Kidney glomerular epithelial cell (primary cell): ENCODE results near the gene ACADVL.

Source experiments
- DNase-seq: peaks from one replicate; lab custom pipeline; 2025; lab: John Stamatoyannopoulos, UW

The ACADVL gene

GRCh38 chr17:7191571-7192270 is 28.0 kb upstream of the ACADVL start:
- no peak for DNase-seq

DNA sequence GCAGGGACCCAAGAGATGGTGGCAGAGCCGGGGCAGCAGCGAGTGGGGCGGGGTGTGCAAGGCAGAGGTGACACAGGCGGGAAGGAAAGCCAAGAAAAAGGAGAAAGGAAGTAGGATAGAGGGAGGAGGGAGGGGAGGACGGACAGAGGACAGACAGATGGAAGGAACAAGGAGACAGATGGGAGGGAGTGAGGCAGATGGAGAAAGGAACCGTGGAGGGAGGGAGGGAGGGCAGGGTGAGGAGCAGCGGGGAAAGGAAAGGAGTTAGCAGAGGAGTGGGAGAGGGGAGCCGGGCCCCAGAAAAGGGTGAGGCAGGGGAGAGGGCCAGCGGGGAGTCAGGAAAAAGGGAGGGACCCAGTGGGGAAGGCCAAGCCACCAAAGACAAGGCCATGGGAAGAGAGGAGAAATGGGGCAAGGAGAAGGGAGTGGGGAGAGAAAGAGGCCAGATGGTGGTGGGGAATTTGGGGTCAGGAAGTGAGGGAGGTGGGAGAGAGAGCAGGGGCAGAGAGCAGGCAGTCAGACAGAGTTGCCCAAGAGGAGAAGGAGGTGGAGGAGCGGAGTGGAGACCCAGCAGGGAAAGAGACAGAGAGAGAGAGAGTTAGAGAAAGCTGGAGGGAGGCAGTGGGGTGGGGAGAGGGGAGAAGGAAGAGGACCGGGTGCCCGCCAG is 27.3 kb upstream of the ACADVL start:
- DNase-seq, result no peak

DNA sequence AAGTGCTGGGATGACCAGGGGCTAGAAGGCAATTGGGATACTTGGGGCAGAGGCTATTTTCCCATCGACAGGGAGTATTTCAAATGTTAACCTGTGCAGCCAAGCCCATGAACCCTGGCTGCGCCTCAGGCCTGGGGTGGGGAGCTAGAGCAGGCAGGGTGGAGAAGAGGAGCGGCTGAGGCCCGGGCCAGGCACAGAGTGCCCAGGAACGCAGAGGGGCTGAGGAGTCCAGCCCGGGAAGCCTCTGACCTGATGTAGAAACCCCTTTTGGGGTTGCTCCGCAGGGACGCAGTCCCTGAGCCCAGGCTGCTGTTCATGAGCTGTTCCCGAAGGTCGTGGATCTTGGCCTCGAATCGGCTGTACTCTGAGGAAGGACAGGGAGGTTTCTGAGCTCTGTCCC is 23.8 kb upstream of the ACADVL start:
- no peak for DNase-seq

GRCh38 chr17:7196651-7197401 is 22.9 kb upstream of the ACADVL start:
- DNase-seq, result no peak

- DNase-seq, result no peak
These were observed 16.3 kb upstream of the ACADVL start for GRCh38 chr17:7203391-7203790.

DNA sequence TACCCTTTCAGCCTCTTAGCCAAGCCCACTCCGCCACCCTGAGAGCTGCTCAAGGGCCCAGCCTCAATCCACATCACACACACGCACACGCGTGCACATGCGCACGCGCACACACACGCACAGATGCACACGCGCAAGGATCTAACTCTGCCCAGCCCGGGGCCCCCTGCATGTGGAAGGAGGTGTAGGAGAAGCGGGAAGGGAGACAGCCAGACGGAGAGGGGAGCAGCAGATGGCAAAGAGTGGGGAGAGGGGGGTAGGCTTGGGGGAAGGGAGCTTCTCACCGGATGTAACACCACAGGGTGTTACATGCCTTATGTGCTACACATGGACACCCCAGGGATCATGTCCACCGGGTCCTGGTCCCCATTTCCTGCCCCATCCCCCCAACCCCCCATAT is 15.4 kb upstream of the ACADVL start:
- no peak for DNase-seq

DNA sequence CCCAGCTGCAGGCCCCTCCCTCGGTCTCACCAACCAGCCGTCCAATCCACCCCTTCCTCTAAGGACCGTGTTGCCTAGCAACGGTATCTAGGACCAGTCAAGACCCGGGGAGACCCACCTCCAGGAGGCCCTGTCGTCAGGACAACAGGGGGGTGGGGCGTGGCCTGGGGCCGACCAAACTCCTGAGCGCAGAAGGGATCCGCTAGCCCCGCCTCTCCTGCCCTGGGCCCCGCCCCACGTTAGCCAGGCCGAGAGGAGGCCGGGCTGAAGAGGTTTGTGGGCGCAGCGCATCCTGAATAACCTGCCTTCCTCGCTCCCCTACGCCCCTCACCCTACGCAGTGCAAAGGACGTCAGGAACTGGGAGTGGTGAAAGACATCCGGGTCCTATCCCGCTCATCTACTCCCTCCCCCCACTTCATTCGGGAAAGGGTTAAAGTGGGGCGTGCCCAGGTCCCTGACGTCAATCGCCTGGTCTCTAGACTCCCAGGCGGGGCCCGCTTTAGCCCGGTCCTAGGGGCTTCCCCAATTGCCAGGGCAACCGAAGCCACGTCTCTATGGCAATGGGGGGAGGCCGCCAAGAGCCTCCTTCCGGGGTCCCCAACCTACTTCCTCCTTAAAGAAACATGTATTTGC is 14.8 kb upstream of the ACADVL start:
- no peak for DNase-seq

DNA sequence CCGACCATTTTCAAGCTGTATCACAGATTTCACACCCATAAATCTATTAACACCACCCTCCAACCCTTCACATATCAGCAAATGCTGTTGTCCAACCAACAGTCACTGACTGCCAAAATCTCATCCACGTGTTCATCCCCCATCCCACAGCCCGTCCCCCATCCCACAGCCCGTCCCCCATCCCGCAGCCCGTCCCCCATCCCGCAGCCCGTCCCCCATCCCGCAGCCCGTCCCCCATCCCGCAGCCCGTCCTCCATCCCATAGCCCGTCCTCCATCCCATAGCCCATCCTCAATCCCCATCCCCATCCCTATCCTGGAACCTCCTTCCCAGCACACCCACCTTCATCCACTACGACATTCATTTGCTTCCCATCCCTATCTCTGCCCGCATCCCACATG is 14.2 kb upstream of the ACADVL start:
- DNase-seq, result no peak

- no peak for DNase-seq
These were observed 12.4 kb upstream of the ACADVL start for GRCh38 chr17:7207120-7208001.

GRCh38 chr17:7208027-7208571 is 11.6 kb upstream of the ACADVL start:
- no peak for DNase-seq

DNA sequence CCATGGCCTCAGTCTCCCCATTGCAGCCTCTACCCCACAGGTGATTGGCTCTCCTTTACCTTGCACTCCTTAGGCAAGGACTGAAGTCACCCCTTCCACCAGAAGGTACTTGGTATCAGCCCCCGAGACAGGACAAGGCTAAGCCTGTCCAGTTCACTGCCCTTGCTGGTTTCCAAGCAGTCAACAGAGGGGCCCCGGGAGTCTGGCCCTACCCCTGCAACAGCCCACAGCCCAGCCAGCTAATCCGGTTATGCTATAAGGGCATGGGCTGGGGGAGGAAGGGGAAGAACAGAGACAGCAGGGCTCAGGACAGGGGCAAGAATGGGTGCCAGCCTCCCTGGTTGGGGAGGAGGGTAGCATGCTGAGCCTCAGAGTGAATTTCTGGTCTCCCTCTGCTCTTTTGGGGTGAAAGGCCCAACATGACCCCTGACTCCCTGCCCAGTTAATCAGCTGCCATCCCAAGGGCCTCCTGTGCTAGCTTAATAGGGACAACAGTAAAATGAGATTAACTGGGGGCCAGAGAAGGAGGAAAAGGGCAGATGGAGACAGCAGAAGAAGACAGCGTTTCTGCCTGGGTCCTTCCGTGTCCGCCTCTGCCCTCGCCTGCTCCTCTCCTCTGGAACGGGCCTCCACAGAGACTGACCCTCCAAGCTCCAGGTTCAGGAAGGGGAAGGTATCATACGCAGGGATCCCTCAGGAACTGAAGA is 10.8 kb upstream of the ACADVL start:
- DNase-seq, result no peak

DNA sequence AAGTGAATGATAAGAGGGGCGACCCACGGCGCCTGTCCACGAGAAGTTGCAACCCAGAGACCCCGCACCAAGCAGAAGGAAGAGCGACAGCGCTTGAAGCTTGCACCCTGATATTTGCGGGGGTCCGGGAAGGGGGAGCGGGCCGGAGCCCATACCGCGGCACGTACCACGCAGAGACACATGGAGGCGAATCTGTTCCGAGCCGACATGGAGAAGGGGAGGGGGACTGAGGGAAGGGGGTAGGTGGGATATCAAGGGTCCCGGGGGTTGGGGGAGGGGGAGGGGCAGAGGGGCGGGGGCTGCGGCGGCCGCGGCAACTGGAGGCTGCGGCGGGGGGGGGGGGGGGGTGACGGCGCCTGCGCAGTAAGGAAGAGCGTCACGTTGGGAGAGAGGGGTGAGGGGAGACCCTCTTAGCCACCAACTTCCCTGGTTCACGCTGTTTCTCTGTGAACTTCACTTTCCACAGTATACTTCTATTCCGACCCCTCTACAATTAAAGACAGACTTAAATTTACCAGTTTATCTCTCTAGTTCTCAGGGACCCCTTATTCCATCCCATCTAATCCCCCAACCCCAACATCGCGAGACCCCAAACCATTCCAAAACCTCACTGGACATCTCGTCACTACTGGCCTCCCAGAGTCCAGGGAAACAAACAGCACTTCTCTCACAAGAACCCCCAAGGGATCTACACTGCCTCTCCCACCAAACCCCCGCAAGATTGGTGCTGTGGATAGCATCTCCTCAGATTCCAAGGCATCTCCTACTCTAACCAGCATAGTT is 8.1 kb upstream of the ACADVL start:
- no peak for DNase-seq

DNA sequence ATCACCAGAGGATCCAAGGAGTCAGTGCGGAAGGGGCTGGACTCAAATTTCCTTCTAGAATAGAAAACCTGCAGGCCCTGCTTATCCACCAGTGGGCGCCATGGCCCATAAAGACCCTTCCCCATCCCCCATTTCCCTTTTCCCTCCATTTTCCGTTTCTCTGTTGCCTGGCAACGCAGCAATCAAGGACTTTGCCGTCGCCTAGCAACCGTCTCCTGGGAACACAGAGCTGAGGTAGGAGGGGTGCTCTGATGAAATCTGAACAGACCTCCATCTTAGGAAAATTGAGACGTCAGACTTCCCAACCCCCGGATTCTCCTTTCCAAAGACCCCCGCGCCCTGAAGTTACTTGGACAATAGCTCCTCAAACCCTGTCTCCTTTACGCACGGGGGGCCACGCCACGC is 5.8 kb upstream of the ACADVL start:
- peak; percentile 34 for DNase-seq

- DNase-seq, result peak; percentile 91
These were observed 5.2 kb upstream of the ACADVL start for GRCh38 chr17:7214300-7215135.

GRCh38 chr17:7215136-7215638 is 4.6 kb upstream of the ACADVL start:
- DNase-seq, result peak; percentile 89

- DNase-seq, result no peak
These were observed 4.0 kb upstream of the ACADVL start for GRCh38 chr17:7215652-7216180.

DNA sequence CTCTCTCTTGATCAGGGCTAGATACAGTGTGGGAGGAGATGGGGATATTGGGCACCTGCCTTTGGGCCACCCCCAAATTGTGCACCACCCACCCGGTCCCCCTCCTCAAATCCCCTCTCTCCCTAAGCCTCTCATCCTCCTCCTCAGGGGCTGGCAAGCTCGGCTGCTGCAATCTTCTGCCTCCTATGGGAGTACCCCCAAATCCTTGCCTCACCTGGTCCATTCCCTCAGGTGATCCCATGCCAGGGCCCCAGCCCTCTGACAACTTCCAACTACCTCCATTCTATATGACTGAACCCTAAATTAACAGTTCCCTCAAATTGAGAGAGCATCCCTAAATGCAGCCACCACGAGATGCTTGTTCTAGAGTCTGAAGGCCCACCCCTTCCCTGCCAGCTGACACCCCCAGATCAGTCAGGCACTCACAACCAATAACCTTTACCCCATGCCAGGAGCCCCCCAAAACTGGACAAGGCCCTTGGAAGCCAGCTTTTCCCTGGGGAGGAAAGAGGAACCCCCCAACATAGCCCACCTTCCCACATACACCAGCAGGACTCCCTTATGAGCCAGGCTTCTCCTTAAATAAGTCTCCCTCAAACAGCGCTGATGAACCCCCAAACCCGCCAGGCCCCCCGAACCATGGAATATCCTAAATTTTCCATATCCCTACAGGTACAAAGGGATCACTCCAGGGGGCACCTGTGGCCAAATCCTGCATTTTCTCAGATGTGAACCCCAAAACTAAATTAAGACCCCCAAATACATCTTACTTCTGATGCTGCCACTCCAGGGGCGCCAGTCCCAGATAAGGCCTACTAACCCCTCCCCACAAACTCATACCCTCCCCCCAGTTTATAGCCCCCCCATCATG is 3.3 kb upstream of the ACADVL start:
- no peak for DNase-seq
